ENCODE results near the gene THRA. TPM values are rescaled to one million over a fixed set of nuclear protein-coding genes. Genes with fewer than 3 reads are reported as not detected.

THRA gene
- total and polyA plus RNA-seq, 2 donors (not counting 3 experiments of a cell fraction or from before 2014, with no cell fraction given), result 17.4 to 29.6 TPM

- no peaks in the 10 kb centered on the region for H3K9me3 ChIP-seq (replicated peaks; ENCODE audit: control insufficient read depth, insufficient read depth, low read length)
- dilution Hi-C loops (cut with MboI; ENCODE audit: extremely low pct_ligation_motif_present, low sequenced_read_pairs) (no loop called here), intact Hi-C loops (cut with micrococcal nuclease) (loop anchor here (1.0 kb wide), 1 partner anchor 8 kb away; no protein-coding TSS in a partner anchor)
- peak overlapping the region; percentile 93 for H3K27ac ChIP-seq (ENCODE audit: insufficient read depth, low read depth, low read length)
- no peaks in the 10 kb centered on the region for H3K27me3 ChIP-seq (ENCODE audit: control insufficient read depth in 2 of 2, insufficient read depth in 2 of 2, low read length in 2 of 2)
- CTCF ChIA-PET, result interaction anchor here (0.9 to 5.0 kb wide), 16 partner anchors 9 to 78 kb away, joined by 3 to 138 read pairs (median 4); partner anchors contain the start of genes MED24 and THRA
- peaks cover 39% of the 10 kb centered on the region for H3K4me1 ChIP-seq (ENCODE audit: control insufficient read depth, extremely low read depth, insufficient read depth, low read length)
- no peaks in the 10 kb centered on the region for H3K79me2 ChIP-seq (ENCODE audit: control insufficient read depth, insufficient read depth, low read length)
- no peaks in the 10 kb centered on the region for H3K9me1 ChIP-seq (replicated peaks; ENCODE audit: control insufficient read depth, extremely low read depth, insufficient read depth, low read length)
- H3K4me3 ChIP-seq (replicated peaks in 1 of 3; ENCODE audit: insufficient read depth in 1 of 3, low read depth in 1 of 3, low read length in 3 of 3), result peak overlapping the region; percentile 26 to 60 (median 48)
- no peaks in the 10 kb centered on the region for H4K20me1 ChIP-seq (replicated peaks; ENCODE audit: control insufficient read depth, extremely low read depth, insufficient read depth, low read length)
- no peak for TF ChIP-seq EZH2 (IDR thresholded peaks at IDR 0.05; ENCODE audit: borderline replicate concordance, low read depth, low read length, severe bottlenecking)
- TF ChIP-seq FOS (IDR thresholded peaks at IDR 0.05; ENCODE audit: borderline replicate concordance, insufficient read depth, low read length), result no peak
- TF ChIP-seq POLR2AphosphoS5 (IDR thresholded peaks at IDR 0.05; ENCODE audit: insufficient read depth, low read depth, low read length), result no peak
- no peak for TF ChIP-seq POLR2A (IDR thresholded peaks at IDR 0.05; ENCODE audit: low read depth, low read length)
- TF ChIP-seq MYC (IDR thresholded peaks at IDR 0.05; ENCODE audit: low read depth, low read length), result no peak
- peak overlapping the region; percentile 33 for H2AFZ ChIP-seq (ENCODE audit: low read depth, low read length)
- BruUV-seq (replicated peaks), result TSS peak; percentile 77
- peaks cover 0 to 17% of the 10 kb centered on the region in 2 experiments for H3K36me3 ChIP-seq (ENCODE audit: control insufficient read depth in 2 of 2, extremely low read depth in 1 of 2, insufficient read depth in 2 of 2, low read length in 2 of 2)
- POLR2A ChIA-PET, result interaction anchor here (1.1 to 3.7 kb wide), 2 partner anchors 13 to 61 kb away, joined by 3 to 56 read pairs; no protein-coding TSS in a partner anchor
- FAIRE-seq (no peak), DNase-seq (ENCODE audit: low read depth, low spot score) (peak; percentile 31)
- peak overlapping the region; percentile 68 for H3K4me2 ChIP-seq (ENCODE audit: insufficient read depth, low read length)
- H3K9ac ChIP-seq (replicated peaks; ENCODE audit: extremely low read depth, insufficient read depth, low read length), result peak overlapping the region; percentile 75
Observed at GRCh38 chr17:40099619-40100418, 37.1 kb downstream of the THRA start.

DNA sequence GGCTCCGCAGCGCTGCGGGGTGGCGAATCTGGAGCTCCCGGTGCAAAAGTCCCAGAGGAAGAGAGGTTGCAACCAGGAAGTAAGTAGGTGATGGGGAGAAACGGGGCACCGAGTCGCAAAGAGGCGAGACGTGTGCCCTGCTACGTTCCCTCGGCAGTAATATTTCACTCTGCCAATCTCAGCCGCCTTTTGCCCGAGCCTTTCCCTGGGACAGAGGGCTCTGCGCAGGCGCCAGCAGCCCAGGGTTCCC, 37.6 kb downstream of the THRA start, which contains the start of gene NR1D1:
TSS of gene NR1D1 (minus strand) at position 171 of the 250 bp plus-strand sequence. CDS start 495 bp downstream, outside the sequence.
- no peaks in the 10 kb centered on the region for H3K27me3 ChIP-seq (ENCODE audit: control insufficient read depth in 2 of 2, insufficient read depth in 2 of 2, low read length in 2 of 2)
- H3K9me3 ChIP-seq (replicated peaks; ENCODE audit: control insufficient read depth, insufficient read depth, low read length), result no peaks in the 10 kb centered on the region
- no TSS peak for BruUV-seq (replicated peaks)
- peak within 1 kb of the TSS; percentile 26 to 60 (median 48) for H3K4me3 ChIP-seq (replicated peaks in 1 of 3; ENCODE audit: insufficient read depth in 1 of 3, low read depth in 1 of 3, low read length in 3 of 3)
- POLR2A ChIA-PET, result interaction anchor here (0.6 to 3.7 kb wide), 5 partner anchors 9 to 40 kb away, joined by 3 to 56 read pairs (median 6); partner anchors contain the start of gene CASC3
- dilution Hi-C loops (cut with MboI; ENCODE audit: extremely low pct_ligation_motif_present, low sequenced_read_pairs) (no loop called here), intact Hi-C loops (cut with micrococcal nuclease) (loop anchor here (1.0 kb wide), 1 partner anchor 8 kb away; no protein-coding TSS in a partner anchor)
- no peaks in the 10 kb centered on the region for H3K79me2 ChIP-seq (ENCODE audit: control insufficient read depth, insufficient read depth, low read length)
- H3K4me1 ChIP-seq (ENCODE audit: control insufficient read depth, extremely low read depth, insufficient read depth, low read length), result peaks cover 39% of the 10 kb centered on the region
- CTCF ChIA-PET, result interaction anchor here (1.0 to 5.0 kb wide), 8 partner anchors 10 to 68 kb away, joined by 3 to 138 read pairs (median 9); partner anchors contain the start of gene THRA
- peak within 1 kb of the TSS; percentile 75 for H3K9ac ChIP-seq (replicated peaks; ENCODE audit: extremely low read depth, insufficient read depth, low read length)
- DNase-seq (ENCODE audit: low read depth, low spot score) (no peak), FAIRE-seq (no peak)
- no peaks in the 10 kb centered on the region for H3K9me1 ChIP-seq (replicated peaks; ENCODE audit: control insufficient read depth, extremely low read depth, insufficient read depth, low read length)
- H2AFZ ChIP-seq (ENCODE audit: low read depth, low read length), result peak within 1 kb of the TSS; percentile 33
- peaks cover 0 to 13% of the 10 kb centered on the region in 2 experiments for H3K36me3 ChIP-seq (ENCODE audit: control insufficient read depth in 2 of 2, extremely low read depth in 1 of 2, insufficient read depth in 2 of 2, low read length in 2 of 2)
- H3K27ac ChIP-seq (ENCODE audit: insufficient read depth, low read depth, low read length), result peak within 1 kb of the TSS; percentile 93
- H4K20me1 ChIP-seq (replicated peaks; ENCODE audit: control insufficient read depth, extremely low read depth, insufficient read depth, low read length), result no peaks in the 10 kb centered on the region
- H3K4me2 ChIP-seq (ENCODE audit: insufficient read depth, low read length), result peak within 1 kb of the TSS; percentile 68
- TF ChIP-seq GATA2 (IDR thresholded peaks at IDR 0.05; ENCODE audit: insufficient read depth, insufficient read length, low read depth, low read length) (no peak), POLR2AphosphoS5 (IDR thresholded peaks at IDR 0.05; ENCODE audit: insufficient read depth, low read depth, low read length) (peak; percentile 63), POLR2A (IDR thresholded peaks at IDR 0.05; ENCODE audit: low read depth, low read length) (peak; percentile 67)

All from endothelial cell of umbilical vein (primary cell).